ENCODE data around the gene RAD51B.
"Not testable (repeated sequence)": the region's sequence is repeated elsewhere in the genome, so short reads cannot be mapped to it uniquely, and the experiment has no call there.

The RAD51B gene

DNA sequence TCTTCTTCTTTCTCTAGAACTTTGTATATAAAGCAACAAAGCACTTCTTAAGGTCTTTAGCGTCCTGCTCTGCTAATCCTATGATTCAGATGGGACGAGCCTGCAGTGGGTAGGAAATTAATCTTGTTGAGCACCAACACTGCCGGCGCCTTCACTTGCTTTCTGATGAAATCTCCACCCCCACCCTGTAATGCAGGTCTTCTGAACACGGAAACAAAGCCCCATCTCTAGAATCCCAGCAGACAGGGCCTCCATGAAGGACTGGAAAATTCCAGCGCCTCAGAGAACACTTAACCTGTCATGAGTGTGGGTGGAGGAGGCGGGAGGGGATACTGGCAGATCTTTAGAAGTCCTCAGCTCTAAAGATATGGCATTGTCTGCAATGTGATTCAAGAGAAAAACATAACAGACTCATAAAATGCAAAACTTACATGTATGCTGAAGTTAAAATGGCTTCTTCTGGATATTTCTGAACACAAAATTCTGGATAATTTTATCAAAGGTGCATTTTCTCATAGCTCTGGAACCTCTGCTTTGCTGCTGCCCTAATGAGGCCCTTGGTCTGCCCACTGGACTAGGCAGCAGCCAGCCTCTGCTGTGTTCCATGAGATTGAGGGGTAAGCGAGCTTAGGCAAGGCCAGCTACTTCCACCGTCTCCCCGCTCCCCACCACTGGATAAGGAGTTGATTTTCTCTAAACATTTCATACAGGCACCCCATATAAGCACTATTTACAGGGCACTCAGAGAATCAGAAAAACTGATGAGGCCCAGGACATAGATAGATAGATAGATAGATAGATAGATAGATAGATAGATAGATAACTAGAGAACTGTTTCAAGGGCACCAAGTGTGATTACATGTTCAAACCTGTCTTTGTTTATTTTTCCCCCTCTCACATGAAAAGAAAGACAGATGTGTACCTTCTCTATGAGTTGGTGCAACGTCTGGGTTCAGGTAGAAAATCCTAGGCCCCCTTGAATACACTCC is 930.2 kb downstream of the RAD51B start:
- DNase-seq = no peak

DNA sequence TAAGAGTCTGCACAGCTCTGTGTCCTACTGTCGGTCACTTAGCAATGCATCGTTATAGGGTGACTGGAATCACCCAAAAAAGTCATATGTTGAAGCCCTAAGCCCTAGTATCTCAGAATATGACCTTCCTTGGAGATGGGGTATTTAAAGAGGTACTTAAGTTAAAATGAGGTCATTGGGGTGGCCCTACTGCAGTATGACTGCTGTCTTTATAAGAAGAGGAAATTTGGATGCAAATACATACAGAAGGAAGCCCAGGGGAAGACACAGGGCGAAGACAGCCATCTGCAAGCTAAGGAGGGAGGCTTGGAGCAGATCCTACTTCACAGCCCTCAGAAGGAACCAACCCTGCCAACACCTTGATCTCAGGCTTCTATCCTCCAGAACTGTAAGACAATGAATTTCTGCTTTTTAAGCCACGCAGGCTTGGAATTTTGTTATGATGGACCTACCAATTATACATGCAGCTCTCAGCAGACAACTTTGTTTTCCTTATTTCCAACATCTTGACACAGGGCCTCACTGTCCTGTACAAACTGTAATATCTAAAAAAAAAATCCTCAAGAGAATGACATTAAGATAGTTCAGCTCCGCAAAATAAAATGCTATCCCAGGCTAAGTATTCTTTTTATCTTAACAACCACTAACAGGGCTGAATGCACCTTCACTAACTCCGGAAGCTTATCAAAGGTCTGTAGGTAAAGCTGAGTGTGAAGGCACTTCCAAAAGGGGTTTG is 932.9 kb downstream of the RAD51B start:
- DNase-seq = no peak

DNA sequence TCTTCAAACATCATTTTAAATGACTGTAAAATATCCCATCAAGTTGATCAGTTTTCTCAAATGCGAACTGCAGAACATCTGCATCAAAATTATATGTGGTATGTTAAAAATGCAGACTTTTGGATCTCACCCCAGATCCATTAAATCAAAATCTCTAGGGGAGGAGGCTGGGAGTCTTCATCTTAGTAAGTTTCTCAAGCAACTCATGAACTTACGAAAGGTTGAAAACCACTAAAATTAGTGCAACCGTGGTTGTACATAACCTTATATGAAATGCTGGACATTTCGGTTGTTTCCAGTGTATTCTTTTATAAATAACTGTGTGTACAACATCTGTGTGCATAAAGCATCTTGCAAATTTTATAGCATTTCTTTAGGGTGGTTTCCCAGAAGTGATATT is 934.1 kb downstream of the RAD51B start:
- DNase-seq = no peak

DNA sequence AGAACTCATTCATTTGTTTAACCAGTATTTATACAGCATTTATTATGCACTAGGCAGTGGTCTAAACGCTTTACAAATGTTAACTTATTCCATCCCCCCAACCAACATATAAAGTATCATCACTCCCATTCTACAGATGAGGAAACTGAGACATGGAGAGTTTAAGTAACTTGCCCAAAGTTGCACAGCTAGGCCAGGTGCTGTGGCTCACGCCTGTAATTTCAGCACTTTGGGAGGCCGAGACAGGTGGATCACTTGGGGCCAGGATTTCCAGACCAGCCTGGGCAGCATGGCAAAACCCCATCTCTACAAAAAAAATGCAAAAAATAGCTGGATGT is 935.4 kb downstream of the RAD51B start:
- DNase-seq = no peak

DNA sequence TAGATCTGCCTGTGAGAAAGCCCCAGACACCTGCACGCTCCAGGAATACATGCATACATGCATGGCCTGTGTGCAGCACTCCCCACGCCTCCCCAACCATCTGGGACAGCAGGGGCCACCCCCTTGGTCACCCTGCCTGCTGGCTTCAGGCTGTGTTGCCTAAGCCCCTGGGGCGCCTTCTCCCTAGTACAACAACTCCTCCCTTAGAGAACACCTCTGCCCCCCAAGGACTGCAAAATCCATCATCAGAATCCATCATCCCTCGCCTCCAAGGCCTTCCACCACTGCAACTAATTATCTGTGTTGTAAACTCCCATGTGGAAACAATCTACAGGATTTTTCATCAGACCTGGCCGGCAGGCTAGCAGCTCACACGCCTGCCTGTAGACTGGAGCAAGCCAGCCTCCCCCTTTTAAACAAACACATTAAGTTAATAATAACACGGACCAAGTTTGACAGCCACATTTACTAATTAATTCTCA is 936.5 kb downstream of the RAD51B start:
- DNase-seq = no peak

DNA sequence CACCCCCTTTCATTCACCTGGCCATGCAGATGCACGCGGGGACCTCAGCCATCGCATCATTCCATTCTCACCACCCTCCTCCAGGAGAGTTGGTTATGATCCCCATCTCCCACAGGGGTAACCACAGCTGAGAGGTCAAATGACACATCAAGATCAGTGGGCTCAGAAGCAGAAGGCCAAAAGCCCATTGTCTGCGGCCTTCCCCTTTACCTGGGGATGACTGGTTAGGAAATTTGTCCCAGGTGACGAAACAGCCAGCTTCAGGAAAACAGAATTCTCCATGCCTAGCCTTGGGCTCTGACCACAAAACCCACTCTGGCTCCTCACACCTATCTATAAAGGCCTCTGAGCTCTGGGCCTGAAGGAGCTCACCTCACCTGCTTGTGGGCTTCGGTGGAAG is 937.2 kb downstream of the RAD51B start:
- DNase-seq = no peak

DNA sequence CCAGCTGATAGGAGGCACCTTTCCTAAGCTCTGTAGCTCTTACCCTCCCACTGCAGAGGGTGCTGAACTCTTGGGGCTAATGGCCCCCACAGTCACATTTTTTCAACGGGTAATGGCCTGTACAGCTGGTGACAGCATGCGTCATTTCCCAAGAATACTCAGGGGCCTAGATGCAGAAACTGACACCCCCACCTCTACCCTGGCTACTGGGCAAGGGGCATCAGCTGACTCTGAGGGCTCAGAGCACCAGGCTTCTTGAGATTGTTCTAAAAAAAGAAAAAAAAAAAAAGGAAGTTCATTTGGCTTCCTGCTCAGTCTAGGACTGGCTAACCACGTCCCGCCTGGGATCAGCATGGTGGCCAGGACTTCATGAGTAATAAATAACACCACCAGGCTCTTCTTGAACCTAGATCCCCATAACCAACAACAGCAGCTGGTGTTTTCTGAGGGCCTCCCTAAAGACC is 938.1 kb downstream of the RAD51B start:
- DNase-seq = peak; percentile 23

DNA sequence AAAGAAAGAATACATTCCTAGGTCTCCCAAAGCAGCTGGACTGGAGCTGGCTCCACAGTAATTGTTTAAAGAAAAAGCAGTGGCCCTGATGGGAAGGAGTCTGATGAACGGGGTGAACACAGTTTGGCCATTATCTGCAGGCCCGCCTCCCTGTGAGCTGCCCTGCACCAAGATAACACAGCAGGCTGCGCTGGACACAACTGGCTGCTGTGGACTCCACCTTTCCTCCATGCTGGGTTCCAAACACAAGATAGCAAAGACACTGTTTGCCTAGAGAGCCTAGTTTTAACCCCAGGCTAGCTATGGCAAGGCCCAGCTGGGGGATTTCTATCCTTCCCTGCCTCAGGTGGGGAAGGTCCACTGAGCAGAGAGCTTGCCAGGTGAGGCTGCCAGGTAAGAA is 938.7 kb downstream of the RAD51B start:
- no peak for DNase-seq

DNA sequence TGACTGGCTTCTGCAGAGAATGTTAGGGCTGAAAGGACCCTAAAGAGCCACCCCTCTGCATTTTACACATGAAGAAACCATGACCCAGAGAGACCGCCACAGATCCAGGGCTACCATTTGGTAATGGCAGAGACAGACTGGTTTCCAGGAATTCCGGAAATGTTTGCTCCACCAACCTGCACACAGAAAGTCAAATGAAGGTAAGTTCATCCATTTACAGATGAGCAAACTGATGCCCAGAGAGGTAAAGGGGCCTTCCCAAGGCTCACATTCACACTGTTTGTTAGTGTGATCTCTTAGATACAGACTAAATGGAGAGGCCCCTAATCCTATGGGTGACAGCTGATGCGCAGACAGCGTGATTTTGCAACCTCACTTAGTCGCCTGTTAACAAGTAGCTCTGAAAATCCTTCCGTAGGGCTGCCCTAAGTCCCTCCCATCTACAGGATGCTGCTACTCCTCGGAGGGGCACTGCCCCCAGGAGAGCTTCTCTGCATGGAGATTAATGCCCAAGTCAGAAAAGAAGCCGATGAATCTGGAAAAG is 939.5 kb downstream of the RAD51B start:
- DNase-seq = no peak

DNA sequence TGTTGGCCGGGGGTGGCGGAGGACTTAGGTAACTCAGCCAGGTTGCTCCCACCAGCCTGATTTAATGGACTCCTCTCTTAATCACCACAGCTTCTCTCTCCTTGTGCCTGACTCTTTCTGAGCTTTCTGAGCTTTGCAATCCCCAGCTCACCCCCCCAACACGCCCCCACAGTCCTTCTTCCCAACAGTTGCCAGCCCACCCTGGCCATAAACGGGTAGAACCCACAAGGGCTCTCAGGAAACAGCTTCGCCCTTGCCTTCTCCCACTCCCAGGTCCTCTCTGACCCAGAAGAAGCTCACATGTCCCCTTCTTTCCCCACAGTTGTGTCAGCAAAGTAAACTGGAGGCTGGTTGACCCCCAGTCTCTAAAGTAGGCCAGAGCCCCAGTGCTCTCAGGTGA is 940.4 kb downstream of the RAD51B start:
- DNase-seq = no peak

DNA sequence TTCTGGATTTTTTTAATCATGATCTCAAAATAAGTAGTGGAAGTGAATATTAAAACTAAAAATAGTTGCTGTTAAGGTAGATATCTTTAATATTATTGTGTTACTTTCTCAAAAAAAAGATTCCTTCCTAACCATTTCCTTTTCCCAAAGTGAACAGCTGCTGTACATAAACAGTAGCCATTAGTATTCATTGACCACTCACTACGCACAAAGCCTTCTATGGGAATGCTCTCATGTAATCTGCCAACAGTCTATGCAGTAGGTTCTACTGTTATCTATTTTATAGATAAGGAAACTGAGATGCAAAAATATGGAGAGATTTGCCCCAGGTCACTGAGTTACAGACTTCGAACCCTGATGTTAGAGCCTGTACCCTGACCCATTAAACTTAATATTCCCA is 941.2 kb downstream of the RAD51B start:
- no peak for DNase-seq

DNA sequence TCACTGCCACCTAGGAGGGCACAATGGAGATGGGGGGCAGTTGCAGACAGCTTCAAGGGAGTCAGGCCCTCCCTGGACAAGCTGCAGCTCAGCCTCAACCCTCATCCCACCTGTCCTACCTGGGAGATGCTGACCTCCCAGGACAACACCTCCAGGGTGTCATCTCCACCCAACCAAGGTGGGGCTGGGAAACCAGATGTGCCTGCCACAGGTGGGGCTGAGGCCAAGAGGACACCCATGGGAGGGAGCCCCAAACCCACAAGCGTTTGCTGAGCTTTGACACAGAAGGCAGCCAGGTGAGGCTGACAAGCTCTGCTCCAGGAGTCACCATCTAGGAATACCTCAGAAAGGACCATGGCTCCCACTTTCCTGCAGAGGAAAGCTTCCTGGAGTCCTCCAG is 941.8 kb downstream of the RAD51B start:
- no peak for DNase-seq

DNA sequence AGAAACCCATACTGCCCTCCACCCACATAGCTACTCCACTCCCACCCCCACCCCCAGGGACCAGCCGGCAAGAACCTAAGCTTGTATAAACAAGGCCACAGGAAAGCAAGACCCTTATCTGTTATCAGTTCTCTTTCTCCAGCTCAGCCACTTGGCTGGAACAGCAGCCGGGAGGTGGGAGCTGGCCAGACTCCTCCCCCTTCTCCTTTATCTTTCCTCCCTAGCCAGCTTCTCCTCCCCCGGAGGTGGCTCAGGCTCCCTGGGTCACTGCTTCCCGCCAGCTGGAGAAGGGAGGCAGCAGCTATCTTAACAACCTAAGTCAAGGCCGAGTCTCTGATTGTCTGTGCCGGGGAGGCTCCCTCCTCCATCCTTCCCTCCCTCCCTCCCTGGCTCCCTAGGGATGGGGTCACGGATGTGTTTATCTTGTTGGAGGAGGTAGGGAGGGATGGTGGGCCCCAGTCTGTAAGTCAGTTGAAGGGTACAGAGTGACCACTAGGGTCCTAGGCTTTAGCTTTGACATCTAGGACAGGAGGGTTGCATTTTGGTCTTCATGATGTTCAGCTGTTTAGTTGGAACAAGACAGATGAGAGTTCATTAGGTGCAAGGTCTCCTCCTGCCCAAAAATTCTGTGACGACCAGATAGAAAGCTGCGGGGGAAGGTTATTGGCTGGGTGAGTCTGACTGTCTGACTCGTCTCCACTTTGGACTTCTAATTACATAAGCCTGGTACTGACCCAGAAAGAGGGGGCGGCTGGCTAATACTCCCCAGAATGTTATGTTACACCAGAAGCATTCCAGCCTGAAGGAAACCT is 943.6 kb downstream of the RAD51B start:
- no peak for DNase-seq

DNA sequence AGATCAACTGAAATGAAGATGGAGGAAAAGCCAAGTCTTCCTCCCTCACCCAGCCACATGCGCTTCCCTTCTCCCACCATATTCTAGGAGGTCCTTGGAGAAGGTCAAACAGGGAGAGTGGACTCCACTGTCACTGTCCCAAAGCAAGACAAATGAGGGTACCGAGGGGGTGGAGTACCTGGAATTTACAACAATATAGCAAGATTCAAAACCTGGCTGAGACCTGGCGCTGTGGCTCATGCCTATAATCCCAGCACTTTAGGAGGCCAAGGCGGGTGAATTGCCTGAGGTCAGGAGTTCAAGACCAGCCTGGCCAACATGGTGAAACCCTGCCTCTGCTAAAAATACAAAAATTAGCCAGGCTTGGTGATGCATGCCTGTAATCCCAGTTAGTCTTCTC is 944.3 kb downstream of the RAD51B start:
- not testable (repeated sequence) for DNase-seq

DNA sequence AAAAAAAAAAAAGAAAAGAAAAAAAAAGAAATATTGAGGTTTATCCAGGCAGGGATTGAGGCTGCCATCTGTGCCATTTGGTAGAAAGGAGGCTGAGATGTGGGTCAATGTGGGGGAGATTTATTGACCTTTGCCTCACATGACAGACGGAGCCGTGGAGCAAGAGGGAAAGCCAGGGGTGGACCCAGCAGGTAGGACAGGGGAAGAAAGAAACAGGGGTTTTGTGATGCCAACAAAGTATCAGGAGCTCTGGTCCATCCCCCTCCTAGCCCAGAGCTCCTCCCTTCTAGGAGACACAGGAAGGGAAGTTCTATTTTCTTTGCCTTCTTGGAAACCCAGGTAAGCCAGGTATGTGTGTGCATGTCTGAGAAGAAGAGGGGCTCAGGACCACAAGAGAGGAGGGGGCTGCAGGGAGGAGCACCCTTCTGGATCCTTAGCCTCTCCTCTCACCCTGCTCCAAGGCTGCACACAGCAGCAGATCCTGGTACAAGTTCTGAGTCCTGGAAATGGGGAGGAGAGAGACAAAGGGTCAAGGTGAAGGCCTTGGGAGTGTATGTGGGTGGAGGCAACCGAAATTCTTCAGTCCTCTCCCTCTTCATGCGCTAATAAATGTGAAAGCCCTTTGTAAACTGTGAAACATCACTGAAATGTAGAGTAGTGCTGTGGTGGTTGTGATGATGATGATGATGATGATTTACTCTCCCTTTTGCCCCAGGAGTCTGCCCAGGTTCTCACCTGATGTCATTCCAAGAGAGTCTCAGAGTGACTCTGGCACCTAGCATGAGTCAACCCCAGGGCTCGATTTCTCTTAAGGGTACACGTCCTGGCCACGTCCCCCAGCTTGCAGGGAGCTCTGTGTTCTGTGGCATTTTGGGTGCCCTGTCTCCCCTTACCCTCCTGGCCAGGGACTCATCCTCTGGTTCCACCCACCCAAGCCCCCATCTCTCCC is 947.0 kb downstream of the RAD51B start:
- no peak for DNase-seq

DNA sequence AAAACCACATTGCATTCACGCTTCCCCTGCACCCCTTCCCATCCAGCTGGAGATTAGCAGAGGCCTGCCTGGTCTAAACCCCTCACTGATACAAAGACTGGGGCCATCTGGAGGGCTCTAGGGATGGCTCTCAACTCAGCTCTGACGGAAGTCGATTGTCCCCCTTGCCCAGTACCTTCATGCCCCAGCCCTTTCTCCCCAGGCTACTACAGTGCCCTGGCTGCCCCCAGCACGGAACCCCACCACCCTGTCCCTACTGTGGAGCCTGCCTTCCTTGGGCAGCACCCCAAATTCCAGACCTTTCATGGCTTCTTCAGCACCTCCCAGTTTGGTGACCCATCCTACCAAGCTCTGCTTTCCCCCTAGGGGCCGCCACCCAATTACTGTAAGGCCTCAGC is 947.7 kb downstream of the RAD51B start:
- DNase-seq = peak; percentile 16

DNA sequence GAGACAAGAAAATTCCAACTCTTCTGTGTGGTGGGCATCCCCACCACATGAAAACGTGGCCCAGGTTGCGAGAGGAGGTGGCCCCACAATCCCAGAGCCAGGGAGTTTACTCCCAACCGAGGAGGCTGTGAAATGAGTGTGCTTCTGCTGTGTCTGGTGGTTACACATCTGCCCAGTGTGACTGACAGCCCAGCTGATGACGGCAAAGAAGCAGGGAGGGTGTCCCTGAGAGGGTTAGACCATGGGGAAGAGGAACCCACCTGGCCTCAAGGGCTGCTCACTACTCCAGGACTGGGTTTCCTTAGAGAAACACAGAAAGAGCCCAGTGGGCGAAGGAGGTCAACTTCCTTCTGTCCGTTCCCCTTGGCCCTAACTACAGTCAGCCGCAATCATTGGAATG is 948.7 kb downstream of the RAD51B start:
- no peak for DNase-seq

DNA sequence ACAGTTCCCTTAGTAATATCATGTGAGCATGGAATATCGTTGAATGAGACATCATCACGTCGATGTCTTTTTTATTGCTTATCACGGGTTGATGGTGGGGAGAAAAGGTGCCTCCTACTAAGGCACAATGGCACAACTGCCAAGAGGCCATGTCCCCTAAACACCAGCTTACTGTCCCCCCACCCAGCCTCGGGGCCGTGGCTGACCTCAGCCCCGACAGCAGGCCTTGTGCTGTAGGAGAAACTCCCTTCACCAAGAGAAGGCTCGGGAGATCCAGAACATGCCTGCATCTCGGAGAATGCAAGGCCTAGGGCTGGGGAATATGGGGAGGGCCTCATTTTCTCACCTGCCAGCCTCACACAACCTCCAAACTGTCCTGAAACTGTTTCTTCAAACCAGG is 950.5 kb downstream of the RAD51B start:
- DNase-seq = no peak

DNA sequence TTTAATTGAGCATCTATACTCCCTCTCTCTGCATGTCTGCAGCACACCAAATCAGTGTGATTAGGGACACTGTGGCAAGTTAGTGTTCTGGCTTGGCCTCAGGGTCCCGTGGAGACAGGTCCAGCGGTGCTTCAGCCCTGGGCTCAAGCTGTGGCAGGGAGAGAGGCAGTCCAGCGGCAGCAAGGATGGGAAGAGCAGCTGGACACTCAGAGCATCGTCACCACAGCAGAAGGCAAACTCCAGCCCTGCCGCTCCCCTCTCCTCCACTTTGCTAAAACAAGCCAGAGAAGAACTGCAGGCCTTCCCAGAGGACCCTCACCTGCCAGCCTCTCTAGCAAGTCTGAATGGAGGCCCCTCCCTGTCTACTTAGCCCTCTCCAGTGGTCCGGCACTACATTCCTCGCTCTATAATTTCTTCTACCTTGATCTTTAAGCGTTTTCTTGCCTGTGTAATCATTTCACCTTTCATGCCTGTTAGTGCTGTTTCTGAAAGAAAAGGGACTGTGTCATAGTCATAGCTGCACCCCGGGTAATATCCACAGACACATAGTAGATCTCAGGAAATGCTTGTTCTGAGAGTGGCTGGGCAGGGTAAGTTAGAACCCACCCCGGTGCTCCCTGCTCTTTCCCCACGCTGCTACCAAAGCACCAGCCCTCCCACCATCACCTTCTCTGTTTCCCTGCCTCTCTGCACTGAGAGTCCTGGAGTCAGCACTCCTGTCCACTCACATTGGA is 951.1 kb downstream of the RAD51B start:
- DNase-seq = peak; percentile 18

DNA sequence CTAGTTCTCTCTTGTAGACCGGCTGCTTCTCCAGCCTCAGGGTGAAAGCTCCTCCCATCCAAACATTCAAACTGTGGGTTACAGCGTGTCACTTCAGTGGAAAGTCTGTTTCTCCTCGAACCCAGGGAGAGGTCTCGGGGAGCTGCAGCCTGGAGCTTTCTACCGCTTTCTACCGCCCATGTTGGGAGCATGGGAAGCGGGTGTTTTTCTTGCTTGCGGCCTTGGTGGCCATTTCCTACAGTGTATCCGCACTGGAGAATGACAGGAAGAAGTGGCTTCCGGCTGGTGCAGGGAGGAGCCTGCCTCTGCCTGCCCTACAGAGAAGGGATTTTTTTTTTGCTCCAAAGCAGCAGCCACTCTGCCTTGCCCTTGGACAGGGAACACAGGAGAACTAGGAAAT is 952.1 kb downstream of the RAD51B start:
- DNase-seq = peak; percentile 47

Measured in CD4-positive, alpha-beta T cell treated with Interleukin-6 for 4 hours (primary cell).